Stimulated activated CD4-positive, alpha-beta T cell treated with anti-CD3 and anti-CD28 coated beads, Interleukin-2, amount 100 ng/mL, for 24 hours (primary cell): ENCODE results near the gene KCNJ6.

Experiments used
- DNase-seq, 2 donors: peaks; one replicate each; pipeline ENCODE4 v3.0.0-alpha.2; 2020

KCNJ6 gene

DNA sequence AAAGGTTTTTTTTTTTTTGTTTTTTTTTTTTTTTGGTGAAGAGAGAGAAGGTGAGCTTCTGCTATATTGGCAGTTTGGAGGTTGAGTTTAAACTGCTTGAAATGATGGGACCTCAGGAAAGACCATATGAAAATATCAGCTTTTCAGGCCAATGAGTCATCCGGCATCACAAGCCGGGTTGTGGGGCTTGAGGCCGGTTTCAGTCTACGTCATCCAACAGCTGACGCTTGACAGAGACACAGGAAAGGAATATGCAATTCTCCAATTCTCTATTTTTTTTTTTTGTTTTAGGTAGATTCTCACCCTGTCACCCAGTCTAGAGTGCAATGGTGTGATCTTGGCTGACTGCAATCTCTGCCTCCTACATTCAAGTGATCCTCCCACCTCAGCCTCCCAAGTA, 52.4 kb downstream of the KCNJ6 start:
- no peak for DNase-seq

DNA sequence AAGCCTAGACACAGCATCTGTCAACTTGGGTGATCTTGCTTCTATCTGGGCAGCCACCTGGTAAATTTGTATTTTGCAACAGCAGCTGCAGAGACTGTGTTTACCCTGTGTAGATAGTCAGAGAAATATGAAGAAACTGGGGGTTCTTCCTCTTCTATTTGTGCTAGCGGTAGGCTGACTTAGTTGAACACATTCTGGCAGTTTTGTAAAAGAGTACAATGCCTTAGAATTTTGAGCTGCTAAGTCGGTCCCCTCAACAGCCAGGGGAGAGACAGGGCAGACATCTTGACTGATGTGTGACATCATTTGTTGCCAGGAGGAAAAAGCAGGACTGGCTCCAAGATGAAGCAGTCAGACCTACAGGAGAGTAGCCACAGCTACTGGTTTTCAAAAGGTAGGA, 53.7 kb downstream of the KCNJ6 start:
- DNase-seq: no peak

GRCh38 chr21:37861561-37861960, 54.7 kb downstream of the KCNJ6 start:
- no peak for DNase-seq

DNA sequence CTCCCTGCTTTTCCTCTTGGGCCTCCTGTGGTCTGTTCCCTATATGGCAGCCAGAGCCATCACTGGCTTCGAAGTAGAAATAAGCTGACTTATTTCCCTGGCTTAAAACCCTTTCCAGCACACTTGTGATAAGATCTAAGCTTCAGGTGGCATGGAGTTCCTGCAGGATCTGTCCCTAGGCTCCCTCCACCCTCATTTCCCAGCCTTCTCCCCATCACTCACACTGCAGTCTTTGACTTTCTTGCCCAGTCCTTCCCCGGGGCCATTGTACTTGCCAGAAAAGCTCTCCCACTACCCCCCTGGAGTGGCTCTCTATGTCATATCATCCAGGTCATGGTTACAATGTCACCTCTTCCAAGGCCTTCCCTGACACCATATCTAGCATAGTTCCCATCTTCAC, 55.8 kb downstream of the KCNJ6 start:
- DNase-seq: no peak

DNA sequence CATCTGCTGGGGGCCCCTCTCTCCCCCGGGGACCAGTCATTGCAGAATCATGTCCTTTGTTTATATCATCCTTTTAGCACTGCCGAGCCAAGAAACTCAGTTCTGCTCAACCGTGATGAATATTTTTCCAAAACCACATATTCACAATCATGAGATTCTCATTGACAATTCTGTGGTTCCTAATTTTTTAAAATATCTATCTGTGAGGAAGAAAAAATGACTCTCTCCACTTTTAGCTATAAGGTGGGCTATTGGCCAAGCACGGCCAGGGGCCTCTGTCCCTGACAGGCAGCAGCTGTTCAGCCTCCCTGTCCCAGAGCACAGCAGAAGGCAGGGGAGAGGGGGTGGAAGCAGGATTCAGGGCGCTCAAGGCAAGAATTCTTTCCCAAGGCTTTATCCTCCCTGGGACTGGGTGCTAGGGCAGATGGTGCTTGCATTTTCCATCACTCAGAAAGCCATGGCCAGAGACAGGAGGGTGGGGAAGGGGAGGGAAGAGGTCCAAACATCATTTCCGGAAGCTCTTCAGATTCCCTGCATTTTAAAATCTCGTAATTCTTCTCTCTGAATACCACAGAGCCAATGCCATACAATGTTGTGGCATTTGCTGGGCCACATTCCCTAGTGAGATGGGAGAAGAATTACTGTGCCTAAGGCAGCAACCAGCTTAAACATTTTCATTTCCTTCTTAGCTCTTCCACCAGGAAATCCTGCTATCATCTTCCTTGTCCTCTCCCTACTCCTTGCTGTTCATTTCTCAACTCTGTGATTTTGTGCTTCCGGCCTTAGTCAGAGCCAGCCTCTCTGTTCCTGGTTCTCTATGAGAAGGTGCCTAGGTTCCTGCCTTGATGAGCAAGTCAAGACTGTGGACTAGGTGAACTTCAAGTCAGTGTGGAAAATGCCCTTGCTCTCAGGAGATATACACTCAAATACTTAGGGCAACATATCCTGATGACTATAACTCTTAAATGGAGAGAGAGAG, 60.3 kb downstream of the KCNJ6 start:
- no peak for DNase-seq

GRCh38 chr21:37855271-37855646, 61.0 kb downstream of the KCNJ6 start:
- no peak for DNase-seq

DNA sequence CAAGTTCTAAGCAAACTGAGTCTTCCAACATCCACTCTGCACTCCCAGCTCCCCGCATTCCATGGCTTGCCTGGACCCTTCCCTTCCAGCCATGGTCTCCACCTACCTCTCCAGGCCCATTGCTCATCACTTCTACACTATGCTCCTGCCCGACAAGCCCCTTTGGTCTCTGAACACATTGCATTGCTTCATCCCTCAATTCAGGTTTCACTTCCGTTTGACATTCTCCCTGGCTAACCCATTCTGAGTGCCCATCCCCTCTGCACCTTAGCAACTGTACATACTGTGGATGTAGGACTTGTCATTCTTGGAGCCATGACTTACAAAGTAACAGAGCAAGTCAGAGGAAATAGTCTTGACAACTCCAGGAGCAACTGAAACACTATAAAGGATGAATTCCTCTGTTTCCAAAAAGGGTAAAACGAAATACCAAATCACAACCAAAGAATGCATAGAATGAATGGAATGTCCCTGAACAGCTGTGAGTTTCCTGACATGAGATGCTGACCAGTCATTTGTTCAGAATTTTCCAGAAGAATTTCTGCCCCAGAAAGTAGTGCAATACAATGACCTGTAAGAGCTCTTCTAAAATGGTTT, 66.7 kb downstream of the KCNJ6 start:
- no peak for DNase-seq

DNA sequence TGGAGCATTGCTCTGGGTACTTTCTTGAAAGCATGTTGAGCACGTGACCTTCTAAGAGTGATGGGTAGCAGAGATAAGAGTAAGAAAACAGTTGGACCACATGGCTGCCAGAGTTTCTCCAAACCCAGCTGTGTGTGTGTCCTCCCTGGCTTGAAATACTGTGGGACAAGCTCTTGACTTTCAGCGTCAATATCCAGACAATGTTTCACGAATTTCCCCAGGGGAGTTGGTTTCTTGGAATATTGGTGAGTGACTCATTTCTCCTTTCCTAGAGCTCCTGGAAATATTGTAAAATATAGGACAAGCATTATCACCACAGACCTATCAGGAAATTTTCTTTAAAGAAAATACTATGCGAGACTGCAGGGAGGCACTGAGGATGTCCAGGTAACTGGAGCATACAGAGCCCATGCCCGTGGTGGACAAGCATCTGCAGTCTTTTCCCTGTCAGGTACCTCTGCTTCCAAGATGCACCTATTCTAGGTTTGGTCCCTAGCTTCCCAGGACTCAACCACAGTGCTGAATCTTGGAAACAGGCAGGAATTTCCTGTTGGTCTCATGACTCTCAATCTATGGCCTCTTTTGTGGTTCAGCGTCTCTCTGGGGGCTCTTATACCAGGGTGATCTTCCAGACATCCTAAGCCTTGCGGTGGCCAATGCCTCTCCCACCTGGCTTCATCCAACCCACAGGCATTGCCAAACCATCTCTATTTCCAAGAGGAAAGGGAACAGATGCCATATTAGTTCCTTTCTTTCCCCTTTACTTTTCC, 67.4 kb downstream of the KCNJ6 start:
- no peak for DNase-seq

GRCh38 chr21:37845535-37845934, 70.7 kb downstream of the KCNJ6 start:
- no peak for DNase-seq

DNA sequence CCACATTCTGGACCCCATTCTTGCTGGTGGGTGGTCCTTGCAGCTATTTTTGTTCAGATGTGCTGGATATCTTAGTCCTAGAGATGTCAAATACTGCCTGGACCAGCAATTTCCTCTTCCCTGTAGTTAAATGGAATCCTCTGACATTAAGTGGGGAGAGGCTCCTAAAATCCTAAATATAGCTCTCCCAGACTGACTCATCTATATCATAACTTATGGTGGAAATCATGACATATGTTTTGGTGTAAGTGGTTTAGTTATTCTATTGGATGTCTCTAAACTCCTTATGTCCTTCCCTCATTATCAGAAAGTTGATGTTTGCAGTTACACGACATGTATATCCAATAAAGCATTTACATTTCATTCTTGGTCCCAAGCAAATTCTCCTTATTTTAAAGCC, 73.1 kb downstream of the KCNJ6 start:
- DNase-seq: no peak

GRCh38 chr21:37842163-37842919, 73.9 kb downstream of the KCNJ6 start:
- no peak for DNase-seq

DNA sequence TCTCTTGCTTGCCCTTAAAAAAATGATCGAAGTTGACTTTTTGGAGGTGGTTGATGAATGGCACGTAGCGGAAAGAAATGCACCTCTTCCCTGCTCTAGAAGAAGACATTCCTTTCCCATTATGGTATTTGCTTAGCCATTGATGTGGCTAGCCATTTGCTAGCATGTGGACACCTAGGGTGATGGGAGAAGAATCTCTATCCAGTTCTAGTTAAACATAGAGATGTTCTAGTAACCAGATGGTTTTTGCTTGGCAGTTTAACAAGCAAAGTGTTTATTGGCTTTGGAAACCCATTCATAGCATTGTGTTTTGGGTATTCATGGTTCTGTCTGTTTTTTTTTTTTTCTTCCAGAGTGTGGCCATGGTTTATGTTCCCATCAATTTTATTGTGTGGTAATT, 78.9 kb downstream of the KCNJ6 start:
- no peak for DNase-seq

- no peak for DNase-seq
Measured at GRCh38 chr21:37835481-37835880, 80.8 kb downstream of the KCNJ6 start.

DNA sequence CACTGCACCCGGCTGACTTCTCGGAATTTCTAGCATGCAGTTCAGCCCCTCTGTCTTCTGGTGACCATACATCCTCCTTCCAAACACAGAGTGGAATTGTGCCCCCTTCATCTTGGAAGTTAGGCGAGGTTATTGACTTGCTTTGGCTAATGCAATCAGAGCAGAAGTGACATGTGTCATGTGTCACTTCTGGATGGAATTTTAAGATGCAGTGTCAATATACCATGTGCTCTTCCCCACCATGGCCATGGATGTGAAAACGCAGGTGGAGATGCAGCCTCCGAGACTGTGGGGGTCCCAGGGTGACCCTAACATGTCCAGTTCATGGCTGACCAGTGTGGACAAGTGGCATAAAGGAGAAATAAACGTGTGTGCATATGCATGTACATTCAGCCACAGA, 83.0 kb downstream of the KCNJ6 start:
- no peak for DNase-seq

GRCh38 chr21:37829447-37829846, 86.8 kb downstream of the KCNJ6 start:
- DNase-seq: no peak

DNA sequence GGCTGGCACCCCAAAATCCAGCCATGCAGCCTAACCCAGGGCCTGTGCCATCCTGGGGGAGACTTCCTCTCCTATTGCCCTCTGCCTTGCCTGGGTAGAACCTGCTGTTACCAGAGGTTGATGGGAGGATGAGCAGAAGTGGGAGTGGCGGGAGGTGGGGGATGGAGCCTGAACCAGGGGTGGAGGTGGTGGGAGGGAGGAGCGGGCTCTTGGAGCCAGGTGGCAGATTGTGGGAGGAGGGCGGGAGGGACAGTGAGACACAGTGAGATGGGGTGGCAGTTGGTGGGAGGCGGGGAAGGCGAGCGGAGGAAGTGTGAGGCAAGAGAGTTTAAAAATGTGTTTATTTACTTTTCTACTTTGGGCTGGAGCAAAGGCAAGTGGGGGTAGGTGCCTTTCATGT, 87.3 kb downstream of the KCNJ6 start:
- DNase-seq: no peak

- DNase-seq: no peak
Measured at GRCh38 chr21:37828556-37828955, 87.7 kb downstream of the KCNJ6 start.

GRCh38 chr21:37827913-37828312, 88.3 kb downstream of the KCNJ6 start:
- no peak for DNase-seq

DNA sequence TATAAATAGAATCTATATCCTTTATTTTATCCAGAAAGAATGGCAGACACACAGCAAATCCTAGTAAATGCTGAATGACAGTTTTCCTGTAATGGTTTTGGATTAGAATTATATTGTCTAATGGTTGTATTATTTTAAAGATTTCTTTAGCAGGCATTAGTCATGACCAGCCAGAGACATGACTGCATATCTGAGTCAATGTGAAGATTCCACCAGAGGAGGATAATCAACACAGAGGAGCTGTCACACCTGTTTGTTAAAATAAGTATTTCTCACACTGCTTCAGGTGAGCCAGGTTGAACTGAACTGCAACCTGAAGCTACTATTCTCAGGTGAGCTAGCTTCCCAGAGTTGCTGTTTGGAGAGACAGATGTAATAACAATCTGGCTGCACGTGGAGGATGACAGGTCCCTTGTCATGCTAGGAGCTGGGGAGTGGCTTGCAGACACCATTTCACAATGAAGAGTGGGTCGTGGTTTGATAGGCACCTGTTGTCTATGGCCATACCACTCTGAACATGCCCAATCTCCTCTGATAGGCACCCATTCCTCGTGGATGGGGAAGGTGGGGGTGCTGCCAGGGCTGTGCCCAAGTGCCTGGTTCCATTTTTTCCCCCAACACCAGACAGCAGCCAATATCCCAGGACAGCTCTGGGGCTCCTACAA, 94.3 kb downstream of the KCNJ6 start:
- DNase-seq: no peak

DNA sequence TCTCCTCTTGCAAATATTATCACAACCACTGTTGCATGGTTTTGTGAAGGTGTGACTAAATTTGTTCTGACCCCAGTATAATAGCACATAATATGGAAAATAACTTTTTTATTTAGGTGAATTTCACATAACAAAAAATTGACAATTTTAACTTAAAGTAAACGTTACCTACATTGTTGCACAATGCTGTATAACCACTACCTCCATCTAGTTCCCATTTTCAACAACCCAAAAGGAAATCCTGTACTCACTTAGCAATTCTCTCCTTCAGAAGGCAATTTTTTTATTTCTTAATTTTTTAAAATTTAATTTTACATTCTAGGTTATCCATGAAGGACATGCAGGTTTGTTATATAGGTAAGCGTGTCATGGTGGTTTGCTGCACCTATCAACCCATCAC, 95.2 kb downstream of the KCNJ6 start:
- no peak for DNase-seq

- DNase-seq: no peak
Measured at GRCh38 chr21:37819372-37819771, 96.9 kb downstream of the KCNJ6 start.

DNA sequence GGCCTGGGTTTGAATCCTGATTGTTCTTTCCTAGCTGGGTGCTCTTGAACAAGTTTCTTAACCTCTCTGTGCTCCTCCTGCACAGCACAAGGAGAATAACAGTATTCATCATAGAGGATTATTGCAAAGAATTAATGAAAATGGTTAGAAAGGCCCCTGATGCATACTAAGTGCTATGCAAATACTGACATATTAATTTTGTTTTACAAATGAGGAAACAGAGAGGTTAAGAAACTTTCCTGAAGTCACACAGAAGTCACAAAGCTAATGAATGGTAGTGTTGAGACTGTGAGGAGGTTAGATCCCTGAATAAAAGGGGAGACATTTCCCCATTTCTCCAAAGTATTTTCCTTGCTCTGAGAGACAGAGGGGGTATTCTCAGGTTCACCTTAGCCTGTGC, 99.0 kb downstream of the KCNJ6 start:
- no peak for DNase-seq
